Naive B cell (primary cell): ENCODE results near the gene EHD4. TPM values are rescaled to one million over a fixed set of nuclear protein-coding genes. Genes with fewer than 3 reads are reported as not detected.

Experiments
- ATAC-seq, 2 donors: fragments of 150-1000 bp; cut with Tn5 transposase; 2 replicates each; pipeline ENCODE4 v1.10.0; 2021; ENCODE audit warnings: low read depth in 2 of 2, mild to moderate bottlenecking in 2 of 2, moderate library complexity in 2 of 2
- DNase-seq: peaks from one replicate; pipeline ENCODE4 v3.0.0; 2022
- H3K27ac Mint-ChIP-seq, 6 donors: one replicate each; pipeline ENCODE4 v1.8.0; 2020 to 2022; ENCODE audit warnings: mild to moderate bottlenecking in 6 of 6, mixed read lengths in 6 of 6, moderate library complexity in 5 of 6, inconsistent platforms in 2 of 6
- H3K27me3 Mint-ChIP-seq, 3 donors: one replicate each; pipeline ENCODE4 v1.8.0; 2021 to 2022; ENCODE audit warnings: mixed read lengths in 3 of 3, mild to moderate bottlenecking in 1 of 3
- H3K36me3 Mint-ChIP-seq, 2 donors: one replicate each; pipeline ENCODE4 v1.8.0; 2020 to 2022; ENCODE audit warnings: mixed read lengths in 2 of 2, inconsistent platforms in 1 of 2, mild to moderate bottlenecking in 1 of 2
- H3K4me1 Mint-ChIP-seq, 3 donors: one replicate each; pipeline ENCODE4 v1.8.0; 2020 to 2022; ENCODE audit warnings: mixed read lengths in 3 of 3, inconsistent platforms in 1 of 3, mild to moderate bottlenecking in 1 of 3, moderate library complexity in 1 of 3
- H3K4me3 Mint-ChIP-seq, 8 donors: one replicate each; pipeline ENCODE4 v1.8.0; 2020 to 2022; ENCODE audit warnings: mild to moderate bottlenecking in 8 of 8, mixed read lengths in 8 of 8, moderate library complexity in 8 of 8, inconsistent platforms in 2 of 8
- H3K9me3 Mint-ChIP-seq, 7 donors: one replicate each; pipeline ENCODE4 v1.8.0; 2020 to 2022; ENCODE audit warnings: mixed read lengths in 7 of 7, mild to moderate bottlenecking in 5 of 7, inconsistent platforms in 2 of 7, moderate library complexity in 1 of 7
- polyA plus RNA-seq, 6 donors: library from polyadenylated mRNA; unstranded; fragments of 300-500 nt; fragmentation: Illumina TruSeq; gene quantifications; one replicate each; pipeline ENCODE4 v1.2.3, GENCODE V29; 2021; ENCODE audit warnings: low read depth in 6 of 6

EHD4 gene
- polyA plus RNA-seq, 6 donors from 2014 or later, result 4.1 to 9.2 (median 6.9) TPM

- H3K27ac Mint-ChIP-seq, result peak overlapping the region; percentile 40 to 96 (median 92)
- DNase-seq (peak; percentile 48), ATAC-seq (peak; percentile 7 to 12)
- H3K36me3 Mint-ChIP-seq, result no peaks in the 10 kb centered on the region
- peak overlapping the region; percentile 23 to 97 (median 88) for H3K4me3 Mint-ChIP-seq
- peaks cover 56 to 72% (median 64%) of the 10 kb centered on the region in 3 donors for H3K4me1 Mint-ChIP-seq
- peaks cover 5 to 12% (median 10%) of the 10 kb centered on the region in 3 donors for H3K27me3 Mint-ChIP-seq
- H3K9me3 Mint-ChIP-seq, result no peaks in the 10 kb centered on the region
These were observed 2.4 kb downstream of the EHD4 start for GRCh38 chr15:41969851-41970431.

GRCh38 chr15:41968701-41969100, 3.7 kb downstream of the EHD4 start:
- H3K27ac Mint-ChIP-seq, result peak overlapping the region in 3 of 6 donors; percentile 61 to 95 (median 78)
- peaks cover 0 to under 1% (median 0%) of the 10 kb centered on the region in 3 donors for H3K27me3 Mint-ChIP-seq
- DNase-seq (no peak), ATAC-seq (no peak)
- peaks cover 56 to 72% (median 64%) of the 10 kb centered on the region in 3 donors for H3K4me1 Mint-ChIP-seq
- H3K4me3 Mint-ChIP-seq, result peak overlapping the region in 5 of 8 donors; percentile 10 to 76 (median 65)
- no peaks in the 10 kb centered on the region for H3K9me3 Mint-ChIP-seq
- H3K36me3 Mint-ChIP-seq, result no peaks in the 10 kb centered on the region

- Mint-ChIP-seq H3K27me3 (no peaks in the 10 kb centered on the region), H3K36me3 (no peaks in the 10 kb centered on the region), H3K4me3 (peak overlapping the region; percentile 5 to 90 (median 74)), H3K27ac (peak overlapping the region; percentile 25 to 94 (median 84)), H3K4me1 (peaks cover 51 to 62% (median 59%) of the 10 kb centered on the region in 3 donors), H3K9me3 (no peaks in the 10 kb centered on the region)
- DNase-seq, result peak; percentile 72
- ATAC-seq, result peak; percentile 31 to 32
These were observed 4.7 kb downstream of the EHD4 start for GRCh38 chr15:41967506-41968206.

- Mint-ChIP-seq H3K4me1 (peaks cover 50 to 62% (median 57%) of the 10 kb centered on the region in 3 donors), H3K9me3 (peaks cover 0 to 2% (median 0%) of the 10 kb centered on the region in 7 donors), H3K36me3 (peaks cover 3% of the 10 kb centered on the region in 2 donors), H3K27me3 (no peaks in the 10 kb centered on the region), H3K4me3 (peak overlapping the region in 5 of 8 donors; percentile 36 to 77 (median 67)), H3K27ac (peak overlapping the region in 4 of 6 donors; percentile 26 to 89 (median 83))
- ATAC-seq, result no peak
- peak; percentile 14 for DNase-seq
These were observed 5.4 kb downstream of the EHD4 start for GRCh38 chr15:41966920-41967465.

GRCh38 chr15:41966414-41966812, 5.9 kb downstream of the EHD4 start:
- peak overlapping the region in 5 of 6 donors; percentile 26 to 89 (median 78) for H3K27ac Mint-ChIP-seq
- peak overlapping the region in 4 of 8 donors; percentile 49 to 77 (median 69) for H3K4me3 Mint-ChIP-seq
- H3K36me3 Mint-ChIP-seq, result peaks cover 8% of the 10 kb centered on the region in 2 donors
- DNase-seq, result no peak
- no peak for ATAC-seq
- no peaks in the 10 kb centered on the region for H3K27me3 Mint-ChIP-seq
- peaks cover 0 to 2% (median 0%) of the 10 kb centered on the region in 7 donors for H3K9me3 Mint-ChIP-seq
- H3K4me1 Mint-ChIP-seq, result peaks cover 48 to 62% (median 59%) of the 10 kb centered on the region in 3 donors

GRCh38 chr15:41965441-41966413, 6.6 kb downstream of the EHD4 start:
- no peak for ATAC-seq
- Mint-ChIP-seq H3K4me1 (peaks cover 41 to 57% (median 55%) of the 10 kb centered on the region in 3 donors), H3K9me3 (peaks cover 0 to 2% (median 0%) of the 10 kb centered on the region in 7 donors), H3K4me3 (peak overlapping the region in 1 of 8 donors; percentile 25), H3K27me3 (no peaks in the 10 kb centered on the region), H3K27ac (peak overlapping the region in 4 of 6 donors; percentile 51 to 85 (median 81)), H3K36me3 (peaks cover 8% of the 10 kb centered on the region in 2 donors)
- no peak for DNase-seq

- Mint-ChIP-seq H3K27me3 (no peaks in the 10 kb centered on the region), H3K36me3 (peaks cover 8% of the 10 kb centered on the region in 2 donors), H3K9me3 (peaks cover 0 to 2% (median 0%) of the 10 kb centered on the region in 7 donors), H3K4me3 (no peak overlapping the region), H3K4me1 (peaks cover 14 to 31% (median 23%) of the 10 kb centered on the region in 3 donors), H3K27ac (no peak overlapping the region)
- ATAC-seq (no peak), DNase-seq (no peak)
These were observed 10.7 kb downstream of the EHD4 start for GRCh38 chr15:41961595-41962202.

- Mint-ChIP-seq H3K27me3 (no peaks in the 10 kb centered on the region), H3K9me3 (peaks cover 0 to 2% (median 0%) of the 10 kb centered on the region in 7 donors), H3K36me3 (peaks cover 8% of the 10 kb centered on the region in 2 donors), H3K4me1 (peaks cover 8 to 25% (median 16%) of the 10 kb centered on the region in 3 donors), H3K4me3 (no peak overlapping the region), H3K27ac (no peak overlapping the region)
- DNase-seq, result no peak
- no peak for ATAC-seq
These were observed 11.3 kb downstream of the EHD4 start for GRCh38 chr15:41961001-41961518.

GRCh38 chr15:41958002-41958420, 14.3 kb downstream of the EHD4 start:
- DNase-seq (no peak), ATAC-seq (no peak)
- H3K27ac Mint-ChIP-seq, result peak overlapping the region in 1 of 6 donors; percentile 3
- H3K36me3 Mint-ChIP-seq, result peaks cover 8% of the 10 kb centered on the region in 2 donors
- peaks cover 5 to 21% (median 12%) of the 10 kb centered on the region in 3 donors for H3K4me1 Mint-ChIP-seq
- H3K4me3 Mint-ChIP-seq, result no peak overlapping the region
- peaks cover 0 to 2% (median 0%) of the 10 kb centered on the region in 7 donors for H3K9me3 Mint-ChIP-seq
- no peaks in the 10 kb centered on the region for H3K27me3 Mint-ChIP-seq

GRCh38 chr15:41957021-41957897, 15.1 kb downstream of the EHD4 start:
- DNase-seq (no peak), ATAC-seq (no peak)
- H3K36me3 Mint-ChIP-seq, result peaks cover 9 to 11% of the 10 kb centered on the region in 2 donors
- peaks cover 5 to 21% (median 12%) of the 10 kb centered on the region in 3 donors for H3K4me1 Mint-ChIP-seq
- H3K27me3 Mint-ChIP-seq, result no peaks in the 10 kb centered on the region
- H3K9me3 Mint-ChIP-seq, result peaks cover 0 to 1% (median 0%) of the 10 kb centered on the region in 7 donors
- H3K4me3 Mint-ChIP-seq, result no peak overlapping the region
- H3K27ac Mint-ChIP-seq, result peak overlapping the region in 2 of 6 donors; percentile 3 to 75

- H3K9me3 Mint-ChIP-seq, result no peaks in the 10 kb centered on the region
- ATAC-seq (no peak), DNase-seq (no peak)
- peaks cover 5 to 8% of the 10 kb centered on the region in 2 donors for H3K36me3 Mint-ChIP-seq
- H3K4me1 Mint-ChIP-seq, result peaks cover 5 to 13% (median 7%) of the 10 kb centered on the region in 3 donors
- no peaks in the 10 kb centered on the region for H3K27me3 Mint-ChIP-seq
- no peak overlapping the region for H3K4me3 Mint-ChIP-seq
- no peak overlapping the region for H3K27ac Mint-ChIP-seq
These were observed 16.4 kb downstream of the EHD4 start for GRCh38 chr15:41955807-41956525.
